Neutrophil (primary cell): ENCODE data around the gene SIGLEC12.
"Not testable (repeated sequence)": the region's sequence is repeated elsewhere in the genome, so short reads cannot be mapped to it uniquely, and the experiment has no call there.

Experiments
- H3K27ac ChIP-seq: fragments of 200-600 bp; sonication (generic); 2 replicates; pipeline ENCODE4 v1.5.1; 2016; ENCODE audit warnings: mild to moderate bottlenecking, moderate library complexity
- H3K27me3 ChIP-seq: fragments of 200-600 bp; sonication (generic); 2 replicates; pipeline ENCODE4 v1.6.0; 2016; ENCODE audit warnings: mild to moderate bottlenecking
- H3K36me3 ChIP-seq: fragments of 200-600 bp; sonication (generic); 2 replicates; pipeline ENCODE4 v1.5.1; 2017
- H3K4me1 ChIP-seq, 2 experiments: fragments of 200-600 bp in 1 of 2; sonication (generic) in 1 of 2; 1 replicate in 1 of 2; 2 replicates in 1 of 2; pipeline versions ENCODE4 v1.5.1 to v1.6.1; 2013 to 2016; ENCODE audit warnings: low read depth in 1 of 2, low read length in 1 of 2, mild to moderate bottlenecking in 1 of 2, moderate library complexity in 1 of 2; ENCODE audit not compliant: control insufficient read depth in 1 of 2, insufficient read depth in 1 of 2
- H3K4me3 ChIP-seq, 2 experiments: fragments of 200-600 bp in 1 of 2; sonication (generic) in 1 of 2; 1 replicate in 1 of 2; 2 replicates in 1 of 2; pipeline ENCODE4 v1.5.1; 2013 to 2016; ENCODE audit warnings: low read depth in 1 of 2, low read length in 1 of 2, mild to moderate bottlenecking in 1 of 2, moderate library complexity in 1 of 2
- H3K9me3 ChIP-seq: fragments of 200-600 bp; sonication (generic); 2 replicates; pipeline ENCODE4 v1.5.1; 2016
- TF ChIP-seq, protein P1 (sequence below): fragments of 200-600 bp; sonication (generic); IDR thresholded peaks from 2 replicates; pipeline ENCODE4 v1.5.1; 2016; ENCODE audit warnings: antibody characterized with exemption

Gene SIGLEC12

GRCh38 chr19:51469629-51470028 lies 32.0 kb downstream of the SIGLEC12 start:
- Histone ChIP-seq H3K36me3 (no peaks in the 10 kb centered on the region), H3K4me1 (peaks cover 39 to 43% of the 10 kb centered on the region in 2 experiments), H3K9me3 (no peaks in the 10 kb centered on the region)

DNA sequence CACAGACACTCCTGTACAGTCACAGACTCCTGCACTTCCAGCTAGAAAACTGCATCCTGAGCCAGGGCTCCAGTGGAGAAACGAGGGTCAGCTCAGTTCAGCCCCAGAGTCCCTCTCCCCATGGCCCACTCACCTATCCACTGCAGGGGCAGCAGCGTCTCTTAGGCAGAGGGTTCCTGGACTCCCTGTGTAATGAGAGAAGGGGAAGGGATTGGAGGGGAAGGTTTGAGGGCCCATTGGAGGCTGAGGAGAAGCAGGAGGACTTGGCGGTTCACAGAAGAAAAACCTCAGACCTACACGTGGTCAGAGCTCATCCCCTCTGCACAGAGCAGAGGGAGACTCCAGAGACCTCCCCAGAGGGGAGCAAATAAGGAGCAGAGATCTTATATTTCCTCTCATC lies 32.4 kb downstream of the SIGLEC12 start:
- Histone ChIP-seq H3K9me3 (no peaks in the 10 kb centered on the region), H3K36me3 (no peaks in the 10 kb centered on the region), H3K4me3 (no peak overlapping the region), H3K27ac (peak overlapping the region; percentile 55), H3K4me1 (peaks cover 42 to 46% of the 10 kb centered on the region in 2 experiments), H3K27me3 (no peaks in the 10 kb centered on the region)
- TF ChIP-seq, protein P1, sequence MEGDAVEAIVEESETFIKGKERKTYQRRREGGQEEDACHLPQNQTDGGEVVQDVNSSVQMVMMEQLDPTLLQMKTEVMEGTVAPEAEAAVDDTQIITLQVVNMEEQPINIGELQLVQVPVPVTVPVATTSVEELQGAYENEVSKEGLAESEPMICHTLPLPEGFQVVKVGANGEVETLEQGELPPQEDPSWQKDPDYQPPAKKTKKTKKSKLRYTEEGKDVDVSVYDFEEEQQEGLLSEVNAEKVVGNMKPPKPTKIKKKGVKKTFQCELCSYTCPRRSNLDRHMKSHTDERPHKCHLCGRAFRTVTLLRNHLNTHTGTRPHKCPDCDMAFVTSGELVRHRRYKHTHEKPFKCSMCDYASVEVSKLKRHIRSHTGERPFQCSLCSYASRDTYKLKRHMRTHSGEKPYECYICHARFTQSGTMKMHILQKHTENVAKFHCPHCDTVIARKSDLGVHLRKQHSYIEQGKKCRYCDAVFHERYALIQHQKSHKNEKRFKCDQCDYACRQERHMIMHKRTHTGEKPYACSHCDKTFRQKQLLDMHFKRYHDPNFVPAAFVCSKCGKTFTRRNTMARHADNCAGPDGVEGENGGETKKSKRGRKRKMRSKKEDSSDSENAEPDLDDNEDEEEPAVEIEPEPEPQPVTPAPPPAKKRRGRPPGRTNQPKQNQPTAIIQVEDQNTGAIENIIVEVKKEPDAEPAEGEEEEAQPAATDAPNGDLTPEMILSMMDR = no peak

More at GRCh38 chr19:51469629-51470028, 32.0 kb downstream of the SIGLEC12 start:
- TF ChIP-seq, protein P1 = no peak
- no peak overlapping the region for H3K4me3 ChIP-seq
- no peaks in the 10 kb centered on the region for H3K27me3 ChIP-seq
- peak overlapping the region; percentile 55 for H3K27ac ChIP-seq

DNA sequence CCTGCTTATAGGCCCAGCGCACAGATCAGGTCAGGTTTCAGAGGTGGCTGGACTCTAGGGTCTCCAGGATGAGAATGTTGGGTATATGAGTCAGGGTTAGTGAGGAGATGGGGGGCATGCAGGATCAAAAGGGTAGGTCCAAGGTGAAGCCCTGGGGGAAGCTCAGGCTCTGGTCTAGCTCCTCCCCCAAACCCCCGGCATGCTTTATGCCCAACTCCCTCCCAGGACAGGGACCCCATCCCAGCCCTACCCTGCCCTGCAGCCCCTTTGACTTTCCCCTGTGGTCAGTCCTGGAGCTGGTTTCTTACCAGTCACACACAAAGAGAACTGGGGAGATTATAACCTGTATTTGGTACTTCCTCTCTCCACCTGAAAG lies 33.1 kb downstream of the SIGLEC12 start:
- H3K4me3 ChIP-seq = no peak overlapping the region
- peaks cover 44 to 47% of the 10 kb centered on the region in 2 experiments for H3K4me1 ChIP-seq
- H3K27me3 ChIP-seq = no peaks in the 10 kb centered on the region
- TF ChIP-seq, protein P1 = no peak
- no peaks in the 10 kb centered on the region for H3K36me3 ChIP-seq
- no peaks in the 10 kb centered on the region for H3K9me3 ChIP-seq
- H3K27ac ChIP-seq = peak overlapping the region; percentile 55

DNA sequence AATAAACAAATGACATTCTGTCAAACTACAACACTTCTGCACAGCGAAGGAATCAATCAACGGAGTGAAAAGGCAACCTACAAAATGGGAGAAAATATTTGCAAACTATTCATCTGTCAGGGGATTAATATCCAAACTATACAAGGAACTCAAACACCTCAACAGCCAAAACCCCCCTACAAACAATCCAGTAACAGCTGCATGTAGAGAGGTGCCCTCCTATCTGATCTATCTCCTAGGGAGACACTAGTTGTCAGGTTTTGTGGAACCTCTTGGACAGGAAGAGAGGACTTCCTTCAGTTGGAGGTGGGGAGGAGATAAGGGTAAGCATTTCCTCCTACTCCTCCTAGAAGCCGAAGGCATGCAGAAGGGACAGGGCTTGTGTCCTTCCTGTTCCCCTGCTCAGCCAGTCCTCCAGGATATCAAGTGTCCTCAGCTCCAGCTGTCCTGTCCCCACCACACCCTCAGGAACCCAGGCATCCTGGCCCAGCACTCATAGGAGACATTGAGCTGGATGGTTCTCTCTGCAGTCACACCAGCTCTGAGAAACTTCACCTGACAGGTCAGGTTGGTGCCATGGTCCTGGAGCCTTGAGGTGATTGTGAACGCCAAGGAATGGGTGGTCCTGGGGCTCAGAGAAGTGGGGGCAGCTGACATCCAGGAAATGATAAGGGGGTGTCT lies 33.6 kb downstream of the SIGLEC12 start:
- Histone ChIP-seq H3K27ac (peak overlapping the region; percentile 55), H3K27me3 (no peaks in the 10 kb centered on the region), H3K4me1 (peaks cover 49 to 51% of the 10 kb centered on the region in 2 experiments), H3K36me3 (no peaks in the 10 kb centered on the region), H3K9me3 (no peaks in the 10 kb centered on the region), H3K4me3 (no peak overlapping the region)
- TF ChIP-seq, protein P1 = no peak

DNA sequence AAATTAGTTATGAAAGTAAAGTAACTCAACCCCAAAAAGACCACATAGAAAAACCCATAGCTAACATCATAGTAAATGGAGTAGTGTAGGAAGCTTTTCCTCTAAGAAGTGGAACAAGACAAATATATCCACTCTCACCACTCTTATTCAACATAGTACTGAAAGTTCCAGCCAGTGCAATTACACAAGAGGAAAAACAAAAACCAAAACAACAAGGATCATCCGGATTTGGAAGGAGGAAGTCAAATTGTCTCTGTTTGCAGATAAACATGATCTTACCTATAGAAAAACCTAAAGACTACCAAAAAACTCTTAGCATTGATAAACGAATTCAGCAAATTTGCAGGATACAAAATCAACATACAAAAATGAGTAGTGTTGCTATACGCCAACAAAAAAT lies 34.9 kb downstream of the SIGLEC12 start:
- Histone ChIP-seq H3K4me1 (peaks cover 62 to 63% of the 10 kb centered on the region in 2 experiments), H3K27ac (peak overlapping the region; percentile 5), H3K36me3 (no peaks in the 10 kb centered on the region), H3K27me3 (no peaks in the 10 kb centered on the region), H3K4me3 (no peak overlapping the region), H3K9me3 (no peaks in the 10 kb centered on the region)
- TF ChIP-seq, protein P1 = no peak

GRCh38 chr19:51463976-51464581 lies 37.5 kb downstream of the SIGLEC12 start:
- Histone ChIP-seq H3K4me3 (peak overlapping the region; percentile 23 to 25), H3K4me1 (peaks cover 81 to 84% of the 10 kb centered on the region in 2 experiments), H3K27ac (peak overlapping the region; percentile 50)
- not testable (repeated sequence) for H3K9me3 ChIP-seq, H3K27me3 ChIP-seq, H3K36me3 ChIP-seq
